ENCODE data around the gene PRKD2.

The PRKD2 gene

GRCh38 chr19:46698395-46699321 lies 18.3 kb downstream of the PRKD2 start:
- DNase-seq: no peak

- DNase-seq: no peak
Observed at GRCh38 chr19:46697204-46697960, 19.5 kb downstream of the PRKD2 start.

GRCh38 chr19:46696866-46697203 lies 20.1 kb downstream of the PRKD2 start:
- no peak for DNase-seq

- DNase-seq: no peak
Observed at GRCh38 chr19:46696052-46696451, 20.9 kb downstream of the PRKD2 start.

GRCh38 chr19:46693760-46694159 lies 23.2 kb downstream of the PRKD2 start:
- no peak for DNase-seq

GRCh38 chr19:46692918-46693722 lies 23.8 kb downstream of the PRKD2 start:
- no peak for DNase-seq

- no peak for DNase-seq
Observed at GRCh38 chr19:46691948-46692347, 25.0 kb downstream of the PRKD2 start.

- no peak for DNase-seq
Observed at GRCh38 chr19:46691104-46691503, 25.8 kb downstream of the PRKD2 start.

GRCh38 chr19:46689358-46689757 lies 27.6 kb downstream of the PRKD2 start:
- DNase-seq: no peak

GRCh38 chr19:46687438-46688145 lies 29.3 kb downstream of the PRKD2 start:
- no peak for DNase-seq

- no peak for DNase-seq
Observed at GRCh38 chr19:46685189-46685588, 31.7 kb downstream of the PRKD2 start.

- DNase-seq: peak; percentile 48
Observed at GRCh38 chr19:46678110-46678732, 38.7 kb downstream of the PRKD2 start.

- no peak for DNase-seq
Observed at GRCh38 chr19:46674416-46675178, 42.3 kb downstream of the PRKD2 start.

GRCh38 chr19:46670813-46671212 lies 46.1 kb downstream of the PRKD2 start:
- no peak for DNase-seq

- no peak for DNase-seq
Observed at GRCh38 chr19:46668662-46669061, 48.3 kb downstream of the PRKD2 start.

- no peak for DNase-seq
Observed at GRCh38 chr19:46665072-46665471, 51.8 kb downstream of the PRKD2 start.

GRCh38 chr19:46661735-46662592 lies 55.0 kb downstream of the PRKD2 start:
- peak; percentile 65 for DNase-seq

- DNase-seq: peak; percentile 100
Observed at GRCh38 chr19:46661020-46661731, 55.7 kb downstream of the PRKD2 start, which contains the start of gene DACT3. Gene DACT3 (minus strand): TSS chr19:46661182. CDS start chr19:46661064, 118 bp downstream.

GRCh38 chr19:46660551-46661019 lies 56.3 kb downstream of the PRKD2 start:
- no peak for DNase-seq
